Stimulated activated CD4-positive, alpha-beta T cell treated with anti-CD3 and anti-CD28 coated beads, Interleukin-1b, Interleukin-23, amount 100 ng/mL, for 48 hours (primary cell): ENCODE data around the gene ABCA13.

Source experiments
- DNase-seq: peaks from one replicate; pipeline ENCODE4 v3.0.0-alpha.2; 2020

ABCA13 gene

GRCh38 chr7:48643431-48644013, 472.3 kb downstream of the ABCA13 start:
- no peak for DNase-seq

DNA sequence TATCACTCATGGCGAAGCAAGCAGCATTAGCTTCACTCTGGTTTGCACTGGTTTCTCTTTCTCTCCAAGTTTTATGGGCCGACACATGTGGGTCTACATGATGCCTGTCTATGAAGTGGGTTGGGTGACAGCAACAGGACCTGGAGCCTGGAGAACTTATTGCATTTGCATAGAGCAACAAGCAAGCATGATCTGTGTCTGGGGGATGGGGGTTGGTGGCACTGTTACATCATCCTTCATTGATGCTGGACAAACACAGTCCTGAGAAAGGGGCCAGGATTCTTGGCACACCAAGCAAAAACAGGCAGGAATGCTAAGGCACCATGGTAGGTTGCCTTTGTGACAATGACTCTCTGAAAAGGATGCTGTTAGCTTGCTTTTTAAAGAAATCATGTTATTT, 486.9 kb downstream of the ABCA13 start:
- DNase-seq: no peak

DNA sequence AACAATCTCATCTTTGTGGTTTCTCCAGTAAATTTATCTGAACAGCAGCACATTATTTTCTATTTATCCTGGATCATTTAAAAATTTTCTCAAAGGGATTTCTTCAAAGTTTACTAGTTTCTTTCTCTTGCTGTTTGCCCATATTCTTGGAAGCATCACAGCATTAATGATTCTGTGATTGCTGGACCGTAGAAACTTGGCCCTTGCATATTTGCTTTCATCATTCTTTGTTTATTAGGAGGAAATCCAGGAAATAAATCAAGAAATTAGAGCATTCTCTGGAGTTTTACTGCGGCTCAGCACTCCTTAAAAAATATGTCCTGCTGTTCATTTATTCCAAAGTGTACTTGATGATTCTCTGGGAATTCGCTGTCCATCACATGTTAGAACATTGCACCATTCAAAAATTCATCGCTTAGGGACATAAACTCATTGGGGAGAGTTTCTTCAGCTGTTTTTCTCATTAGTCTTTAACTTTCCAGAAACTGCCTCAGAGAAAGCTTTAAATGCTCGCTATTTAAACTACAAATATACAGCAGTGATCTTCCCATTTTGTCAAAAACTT, 489.1 kb downstream of the ABCA13 start:
- DNase-seq: no peak

DNA sequence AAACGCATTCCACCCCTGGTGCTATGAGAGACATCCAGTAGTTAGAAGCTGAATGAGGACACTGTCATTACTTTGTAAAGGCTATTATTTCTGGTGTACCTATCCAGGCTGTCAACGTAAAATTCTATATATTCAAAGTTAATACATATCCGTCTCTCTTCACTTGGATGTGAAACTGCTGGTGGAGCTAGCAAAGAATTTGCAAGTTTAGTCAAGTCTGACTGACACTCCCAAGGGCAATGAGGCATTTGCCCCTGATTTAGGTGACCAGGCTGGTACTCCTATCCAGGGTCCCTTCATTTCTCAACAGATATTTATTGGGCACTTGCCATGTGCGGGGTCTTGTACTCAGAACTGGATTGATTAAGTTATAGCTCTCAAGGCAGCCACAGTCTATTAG, 493.0 kb downstream of the ABCA13 start:
- DNase-seq: no peak

GRCh38 chr7:48665353-48666135, 494.3 kb downstream of the ABCA13 start:
- DNase-seq: no peak

- no peak for DNase-seq
Measured at GRCh38 chr7:48667407-48667806, 496.1 kb downstream of the ABCA13 start.

GRCh38 chr7:48671656-48672055, 500.4 kb downstream of the ABCA13 start:
- no peak for DNase-seq

DNA sequence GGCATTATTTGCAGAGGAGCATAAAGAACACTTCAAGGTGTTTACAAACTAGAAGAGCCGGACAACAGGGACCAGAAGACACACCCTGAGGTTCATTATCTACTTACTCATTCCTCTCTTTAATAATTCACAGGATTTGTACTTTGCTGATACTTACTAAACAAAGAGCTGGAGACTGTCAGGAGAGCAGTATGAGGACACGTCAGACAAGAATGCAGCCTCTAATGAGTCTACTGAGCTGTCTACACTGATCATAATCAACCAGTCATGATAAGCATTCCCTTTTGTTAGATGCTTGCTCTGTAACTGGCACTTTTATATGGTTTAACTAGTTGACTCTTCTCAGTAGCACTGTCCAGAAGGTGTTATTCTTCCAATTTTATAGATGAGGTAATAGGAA, 509.7 kb downstream of the ABCA13 start:
- no peak for DNase-seq

DNA sequence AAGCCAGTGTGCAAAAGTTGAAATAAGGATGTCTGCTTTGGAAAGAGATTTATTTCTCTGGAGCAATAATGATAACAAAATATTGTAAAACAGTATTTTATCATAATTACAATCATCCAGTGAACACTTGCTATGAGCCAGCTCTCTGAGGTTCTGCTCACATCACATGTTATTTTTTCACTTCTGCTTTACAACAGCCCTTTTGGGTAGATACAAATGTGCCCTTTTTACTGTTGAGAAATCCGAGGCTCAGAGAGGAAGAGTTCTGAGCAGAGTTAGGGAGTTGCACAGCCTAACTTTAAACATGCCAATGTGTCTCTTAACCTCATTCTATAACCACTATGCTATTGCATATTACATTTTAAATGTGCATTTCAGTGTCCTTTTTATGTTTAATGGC, 520.5 kb downstream of the ABCA13 start:
- no peak for DNase-seq
